Suprapubic skin (tissue), 4 donors: ENCODE measurements around the gene IDI1. TPM values are rescaled to one million over a fixed set of nuclear protein-coding genes. Genes with fewer than 3 reads are reported as not detected.
A peak's percentile ranks its signal among the peaks of the same experiment; 100 is the strongest.

Experiments
- DNase-seq, 2 donors: peaks; one replicate each; pipeline ENCODE4 v3.0.0-alpha.2; 2019; ENCODE audit warnings: low spot score in 2 of 2
- H3K27ac ChIP-seq: fragments of 200-600 bp; sonication (generic); one replicate; pipeline ENCODE4 v1.5.1; 2019
- H3K27me3 ChIP-seq: fragments of 200-600 bp; sonication (generic); one replicate; pipeline ENCODE4 v1.5.1; 2019
- H3K36me3 ChIP-seq: fragments of 200-600 bp; sonication (generic); one replicate; pipeline ENCODE4 v1.5.1; 2019
- H3K4me1 ChIP-seq: fragments of 200-600 bp; sonication (generic); one replicate; pipeline ENCODE4 v1.5.1; 2019
- H3K4me3 ChIP-seq: fragments of 200-600 bp; sonication (generic); one replicate; pipeline ENCODE4 v1.5.1; 2019; ENCODE audit warnings: mild to moderate bottlenecking
- H3K9me3 ChIP-seq: fragments of 200-600 bp; sonication (generic); one replicate; pipeline ENCODE4 v1.5.1; 2019
- EP300 ChIP-seq: sonication (generic); formaldehyde crosslinking; IDR thresholded peaks from one replicate; pipeline ENCODE4 v1.6.1; 2017; ENCODE audit warnings: antibody characterized with exemption
- POLR2A ChIP-seq, 2 donors: fragments of 450-650 bp; IDR thresholded peaks; one replicate each; pipeline ENCODE4 v1.6.1; 2017; ENCODE audit warnings: antibody characterized with exemption in 2 of 2, mild to moderate bottlenecking in 2 of 2, moderate library complexity in 2 of 2
- POLR2AphosphoS5 ChIP-seq, 3 donors: sonication (generic); formaldehyde crosslinking; IDR thresholded peaks; one replicate each; pipeline ENCODE4 v1.6.1; 2017; ENCODE audit warnings: antibody characterized with exemption in 3 of 3
- WGBS: methylation state at CpG from one replicate; pipeline ENCODE4 v1.1.5; 2018; 5-methylcytosine and 5-hydroxymethylcytosine counted together
- total RNA-seq, 4 donors: library from RNA; depleted of rRNA; stranded (reverse); fragments of >200 nt; gene quantifications; one replicate each; pipeline ENCODE4 v1.1.0, GENCODE V29; 2016
- TF ChIP-seq, protein P1 (sequence below), 2 donors: fragments of 200-600 bp in 1 of 2; fragments of 450-650 bp in 1 of 2; sonication (generic) in 1 of 2; IDR thresholded peaks; one replicate each; pipeline ENCODE4 v1.5.1; 2016 to 2019; ENCODE audit warnings: antibody characterized with exemption in 2 of 2, mild to moderate bottlenecking in 1 of 2, moderate library complexity in 1 of 2

The IDI1 gene
- total RNA-seq, 4 donors from 2014 or later, result 32.0 to 62.1 (median 36.1) TPM

DNA sequence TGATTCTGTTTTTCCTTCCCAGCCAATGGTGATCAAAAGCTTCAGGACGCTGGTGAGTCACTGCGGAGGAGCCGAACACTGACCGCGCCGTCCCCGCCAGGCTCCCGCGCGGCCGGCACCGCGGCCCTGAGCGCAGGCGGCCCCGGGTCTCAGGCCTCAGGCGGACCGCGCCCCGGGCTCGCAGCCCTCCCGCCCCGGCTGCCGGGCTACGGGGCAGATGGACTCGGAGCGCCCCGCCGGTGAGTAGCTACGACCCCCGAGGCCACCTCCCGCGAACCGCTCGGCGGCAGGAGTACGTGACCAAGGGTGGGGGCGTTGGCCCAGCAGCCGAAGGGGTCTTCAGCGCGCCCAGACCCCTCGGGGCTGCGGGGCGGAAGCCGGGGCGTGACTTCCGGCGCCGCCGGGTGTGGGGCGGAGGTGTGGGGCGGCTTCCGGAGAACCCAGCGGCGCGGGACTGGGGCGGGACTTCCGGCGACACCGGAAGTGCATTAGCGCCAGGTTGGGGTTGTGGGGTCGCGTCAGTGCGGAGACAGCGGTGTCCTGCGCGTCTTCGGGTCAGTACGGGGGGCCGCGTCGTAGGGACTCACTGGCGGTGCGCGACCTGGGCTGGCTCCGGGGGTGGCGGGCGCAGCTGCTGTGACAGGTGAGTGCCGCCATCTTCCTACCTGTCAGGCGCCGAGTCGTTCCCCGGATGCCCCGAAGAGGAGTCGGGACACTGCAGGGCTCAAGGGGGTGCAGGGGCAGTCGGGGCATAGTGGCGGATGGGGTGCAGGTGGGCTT lies 7.6 kb upstream of the IDI1 start, which contains the start of gene WDR37:
WDR37 (plus strand) TSS at position 60 of the 780 bp plus-strand sequence. CDS start 15,771 bp downstream, outside the sequence.
- H3K4me1 ChIP-seq, result peaks cover 67% of the 10 kb centered on the region

DNA sequence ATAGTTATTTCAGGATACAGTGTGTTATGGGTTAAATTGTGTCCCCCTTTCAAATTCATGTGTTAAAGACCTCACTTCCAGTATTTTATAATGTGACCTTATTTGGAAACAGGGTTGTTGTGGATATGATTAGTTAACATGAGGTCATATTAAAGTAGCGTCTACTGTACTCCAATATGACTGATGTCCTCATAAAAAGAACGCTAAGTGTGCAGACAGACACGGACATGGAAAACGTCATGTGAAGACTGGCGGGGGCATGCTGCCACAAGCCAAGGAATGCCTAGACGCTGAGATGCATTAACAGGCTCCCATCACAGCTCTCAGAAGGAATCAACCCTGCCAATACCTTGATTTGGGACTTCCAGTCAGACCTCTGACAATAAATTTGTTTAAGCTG lies 5.8 kb upstream of the IDI1 start:
- H3K27me3 ChIP-seq, result no peaks in the 10 kb centered on the region
- TF ChIP-seq EP300 (no peak), POLR2A (IDR thresholded peaks at IDR 0.05) (no peak), POLR2AphosphoS5 (IDR thresholded peaks at IDR 0.05) (no peak)
- TF ChIP-seq, protein P1, sequence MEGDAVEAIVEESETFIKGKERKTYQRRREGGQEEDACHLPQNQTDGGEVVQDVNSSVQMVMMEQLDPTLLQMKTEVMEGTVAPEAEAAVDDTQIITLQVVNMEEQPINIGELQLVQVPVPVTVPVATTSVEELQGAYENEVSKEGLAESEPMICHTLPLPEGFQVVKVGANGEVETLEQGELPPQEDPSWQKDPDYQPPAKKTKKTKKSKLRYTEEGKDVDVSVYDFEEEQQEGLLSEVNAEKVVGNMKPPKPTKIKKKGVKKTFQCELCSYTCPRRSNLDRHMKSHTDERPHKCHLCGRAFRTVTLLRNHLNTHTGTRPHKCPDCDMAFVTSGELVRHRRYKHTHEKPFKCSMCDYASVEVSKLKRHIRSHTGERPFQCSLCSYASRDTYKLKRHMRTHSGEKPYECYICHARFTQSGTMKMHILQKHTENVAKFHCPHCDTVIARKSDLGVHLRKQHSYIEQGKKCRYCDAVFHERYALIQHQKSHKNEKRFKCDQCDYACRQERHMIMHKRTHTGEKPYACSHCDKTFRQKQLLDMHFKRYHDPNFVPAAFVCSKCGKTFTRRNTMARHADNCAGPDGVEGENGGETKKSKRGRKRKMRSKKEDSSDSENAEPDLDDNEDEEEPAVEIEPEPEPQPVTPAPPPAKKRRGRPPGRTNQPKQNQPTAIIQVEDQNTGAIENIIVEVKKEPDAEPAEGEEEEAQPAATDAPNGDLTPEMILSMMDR (IDR thresholded peaks at IDR 0.05), result no peak
- H3K4me1 ChIP-seq, result peaks cover 70% of the 10 kb centered on the region
- 13% methylated on average over 6 of the region's 6 CpGs for WGBS
- peaks cover 13% of the 10 kb centered on the region for H3K36me3 ChIP-seq
- no peak overlapping the region for H3K4me3 ChIP-seq
- DNase-seq, result no peak
- peak overlapping the region; percentile 3 for H3K27ac ChIP-seq
- no peaks in the 10 kb centered on the region for H3K9me3 ChIP-seq

More for the DNA sequence above, 7.6 kb upstream of the IDI1 start, which contains the start of gene WDR37:
- H3K9me3 ChIP-seq, result no peaks in the 10 kb centered on the region
- H3K36me3 ChIP-seq, result peaks cover 13% of the 10 kb centered on the region
- TF ChIP-seq EP300, result no peak
- peak; percentile 16 to 73 (median 32) for TF ChIP-seq POLR2AphosphoS5 (IDR thresholded peaks at IDR 0.05)
- peak in 1 of 2 donors; percentile 61 for TF ChIP-seq POLR2A (IDR thresholded peaks at IDR 0.05)
- H3K27me3 ChIP-seq, result no peaks in the 10 kb centered on the region
- peak within 1 kb of the TSS; percentile 100 for H3K27ac ChIP-seq
- H3K4me3 ChIP-seq, result peak within 1 kb of the TSS; percentile 97
- WGBS, result under 1% methylated on average over 33 of the region's 87 CpGs
- DNase-seq, result peak; percentile 92 to 93

GRCh38 chr10:1050554-1050953 lies 1.6 kb upstream of the IDI1 start:
- WGBS, result 44% methylated on average over 4 of the region's 4 CpGs
- H3K4me1 ChIP-seq, result peaks cover 56% of the 10 kb centered on the region
- no peak for DNase-seq
- TF ChIP-seq POLR2A (IDR thresholded peaks at IDR 0.05) (no peak), EP300 (no peak), POLR2AphosphoS5 (IDR thresholded peaks at IDR 0.05) (no peak)
- TF ChIP-seq, protein P1 (IDR thresholded peaks at IDR 0.05), result no peak
- H3K4me3 ChIP-seq, result peak overlapping the region; percentile 70
- peak overlapping the region; percentile 97 for H3K27ac ChIP-seq
- no peaks in the 10 kb centered on the region for H3K27me3 ChIP-seq
- H3K9me3 ChIP-seq, result no peaks in the 10 kb centered on the region
- H3K36me3 ChIP-seq, result peaks cover 13% of the 10 kb centered on the region

DNA sequence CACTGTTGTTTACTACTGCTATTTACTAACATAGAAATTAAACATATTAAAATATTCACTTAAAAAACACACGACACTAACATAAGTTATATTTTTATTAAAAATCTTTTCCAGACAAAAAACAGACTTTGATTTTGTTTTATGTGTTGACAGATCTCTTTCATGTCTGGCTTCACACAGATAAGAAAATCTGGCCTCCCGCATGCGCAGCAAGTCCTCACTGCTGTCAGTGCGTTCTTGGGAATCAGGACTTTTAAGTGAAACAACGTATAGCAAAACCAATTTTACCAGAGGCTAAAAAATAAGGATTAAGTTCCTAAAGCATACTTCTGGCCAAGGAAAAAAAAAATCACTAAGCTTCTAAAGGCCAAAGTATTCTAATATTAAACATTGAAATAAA lies 1.2 kb upstream of the IDI1 start:
- no peak for TF ChIP-seq POLR2AphosphoS5 (IDR thresholded peaks at IDR 0.05)
- no peak for TF ChIP-seq POLR2A (IDR thresholded peaks at IDR 0.05)
- TF ChIP-seq, protein P1 (IDR thresholded peaks at IDR 0.05), result no peak
- TF ChIP-seq EP300, result no peak
- Histone ChIP-seq H3K9me3 (no peaks in the 10 kb centered on the region), H3K4me3 (peak overlapping the region; percentile 70), H3K27ac (peak overlapping the region; percentile 97), H3K4me1 (peaks cover 56% of the 10 kb centered on the region), H3K36me3 (peaks cover 13% of the 10 kb centered on the region), H3K27me3 (no peaks in the 10 kb centered on the region)
- WGBS, result 27% methylated on average over 5 of the region's 5 CpGs
- no peak for DNase-seq

- H3K36me3 ChIP-seq, result peaks cover 13% of the 10 kb centered on the region
- H3K4me1 ChIP-seq, result peaks cover 54% of the 10 kb centered on the region
- TF ChIP-seq POLR2A (IDR thresholded peaks at IDR 0.05) (no peak), POLR2AphosphoS5 (IDR thresholded peaks at IDR 0.05) (no peak), EP300 (no peak)
- TF ChIP-seq, protein P1 (IDR thresholded peaks at IDR 0.05), result no peak
- H3K27me3 ChIP-seq, result no peaks in the 10 kb centered on the region
- H3K27ac ChIP-seq, result peak overlapping the region; percentile 97
- no peak for DNase-seq
- H3K9me3 ChIP-seq, result no peaks in the 10 kb centered on the region
- under 1% methylated on average over 30 of the region's 34 CpGs for WGBS
- H3K4me3 ChIP-seq, result peak overlapping the region; percentile 70
Observed at GRCh38 chr10:1049425-1049958, 573 bp upstream of the IDI1 start.
